ENCODE results near the gene IFNL3.

GRCh38 chr19:39211731-39212374, 33.0 kb downstream of the IFNL3 start:
- TF ChIP-seq EP300 (IDR thresholded peaks at IDR 0.05): no peak
- TF ChIP-seq CTCF (IDR thresholded peaks at IDR 0.05): no peak
